Activated CD4-positive, alpha-beta T cell treated with anti-CD3 and anti-CD28 coated beads, Interleukin-2, amount 50 U/mL, for 48 hours (primary cell): ENCODE data around the gene CNGB1.
"Not testable (repeated sequence)": the region's sequence is repeated elsewhere in the genome, so short reads cannot be mapped to it uniquely, and the experiment has no call there.

Experiments used
- DNase-seq, 2 experiments: peaks; one replicate each; pipeline ENCODE4 v3.0.0-alpha.2; 2020

The CNGB1 gene

DNA sequence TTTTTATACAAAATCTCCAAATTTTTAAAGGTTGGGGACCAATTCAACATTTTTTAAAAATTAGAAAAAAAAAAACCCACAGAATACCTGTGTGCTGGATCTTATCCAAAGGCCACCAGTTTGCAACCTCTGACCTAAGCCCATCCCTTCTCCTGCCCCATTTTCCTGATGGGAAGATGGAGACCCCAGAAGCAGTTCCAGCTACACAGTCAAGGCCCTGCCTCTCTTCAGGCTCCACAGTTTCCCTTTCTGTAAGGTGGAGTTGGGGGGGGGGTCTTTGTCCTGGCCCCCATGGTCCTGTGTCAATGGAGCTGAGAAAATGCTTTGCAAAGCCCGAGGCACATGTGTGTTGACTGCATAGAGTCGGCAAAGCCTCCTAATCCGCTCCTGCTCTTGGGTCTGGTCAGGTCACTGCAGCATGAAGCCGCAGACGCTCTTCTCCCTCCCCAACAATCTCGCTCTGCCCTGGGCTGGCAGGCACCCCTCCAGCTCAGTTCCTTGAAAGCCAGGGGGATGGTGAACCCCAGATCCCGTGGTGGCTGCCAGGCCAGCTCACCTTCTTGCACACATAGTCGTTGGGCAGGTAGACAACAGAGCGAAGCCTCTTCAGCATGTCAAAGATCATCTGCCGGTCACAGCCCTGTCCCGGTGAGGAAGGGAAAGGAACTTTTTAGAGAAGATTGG lies 70.0 kb downstream of the CNGB1 start:
- DNase-seq, result no peak

DNA sequence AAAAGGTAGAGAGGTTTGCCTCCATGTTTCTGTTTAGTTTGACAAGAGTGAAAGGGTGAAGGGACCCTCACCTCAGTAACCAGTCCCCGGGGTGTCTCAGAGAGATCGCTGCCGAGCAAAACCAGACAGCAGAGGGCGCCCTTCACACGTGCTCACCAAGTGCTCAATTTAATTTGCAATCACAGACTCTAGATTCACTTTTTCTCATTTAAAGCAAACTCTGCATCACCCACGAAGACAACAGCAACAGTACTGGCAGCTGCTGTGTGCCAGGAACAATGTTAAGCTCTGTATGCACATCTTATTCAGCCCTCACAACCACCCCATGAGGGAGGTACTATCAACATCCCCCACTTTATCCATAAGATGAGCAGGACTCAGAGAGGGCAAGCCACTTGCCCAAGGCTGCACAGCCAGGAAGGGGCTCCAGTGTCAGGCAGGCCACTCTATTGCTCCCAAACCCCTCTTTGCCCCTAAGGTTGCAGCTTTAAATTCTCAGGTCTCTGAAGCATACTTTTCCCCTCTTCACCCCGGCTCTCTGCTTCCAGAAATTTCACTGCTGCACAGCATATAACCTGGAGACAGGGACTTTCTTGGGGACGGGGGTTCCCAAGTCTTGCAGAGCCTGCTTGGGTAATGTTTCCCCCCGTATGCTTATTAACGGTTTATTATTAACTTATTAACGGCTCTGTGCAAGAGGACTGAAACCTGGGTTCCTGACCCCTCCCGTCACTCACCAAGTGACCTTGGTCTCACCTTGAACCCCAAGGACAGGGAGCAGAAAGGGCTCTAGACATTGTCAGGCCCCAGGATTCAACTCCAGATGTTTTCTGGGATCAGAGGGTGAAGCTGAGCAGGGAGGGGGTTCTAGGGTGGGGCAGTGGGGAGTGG lies 70.9 kb downstream of the CNGB1 start:
- DNase-seq, result peak; percentile 80 to 83

DNA sequence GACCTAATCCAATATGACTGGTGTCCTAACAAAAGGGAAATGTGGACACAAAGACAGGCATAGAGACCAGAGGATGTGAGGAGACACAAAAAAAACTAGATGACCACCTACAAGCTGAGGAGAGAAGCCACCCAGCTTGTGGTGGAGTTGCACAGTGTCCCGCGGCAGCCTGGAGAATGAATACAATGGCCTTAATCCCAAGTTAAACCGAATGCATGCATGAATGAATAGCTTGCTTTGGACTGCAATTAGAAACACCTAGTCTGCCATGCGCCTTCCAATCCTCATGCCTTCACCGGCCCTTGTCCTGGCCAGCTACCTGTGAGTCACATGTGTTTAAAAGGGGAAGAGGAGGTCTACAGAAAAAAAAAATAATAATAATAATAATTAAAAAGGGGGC lies 72.0 kb downstream of the CNGB1 start:
- no peak for DNase-seq

DNA sequence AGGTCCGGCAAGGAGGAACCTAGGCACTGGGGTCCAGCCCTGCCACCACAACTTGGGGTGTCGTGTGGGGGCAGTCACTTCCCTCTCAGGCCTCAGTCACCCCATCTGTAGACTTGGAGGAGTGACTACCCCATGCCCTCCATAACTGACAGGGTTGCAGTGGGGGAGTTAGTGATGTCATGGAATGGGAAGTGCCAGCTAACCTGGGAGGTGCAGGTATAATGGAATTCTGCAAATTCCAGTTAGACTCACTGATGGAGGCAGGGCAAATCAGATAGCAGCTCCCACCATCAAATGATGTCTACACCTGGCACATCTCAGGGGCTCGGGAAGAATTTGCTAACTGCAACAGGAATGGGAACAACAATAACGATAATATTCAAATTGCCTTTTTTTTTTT lies 72.9 kb downstream of the CNGB1 start:
- DNase-seq, result no peak

DNA sequence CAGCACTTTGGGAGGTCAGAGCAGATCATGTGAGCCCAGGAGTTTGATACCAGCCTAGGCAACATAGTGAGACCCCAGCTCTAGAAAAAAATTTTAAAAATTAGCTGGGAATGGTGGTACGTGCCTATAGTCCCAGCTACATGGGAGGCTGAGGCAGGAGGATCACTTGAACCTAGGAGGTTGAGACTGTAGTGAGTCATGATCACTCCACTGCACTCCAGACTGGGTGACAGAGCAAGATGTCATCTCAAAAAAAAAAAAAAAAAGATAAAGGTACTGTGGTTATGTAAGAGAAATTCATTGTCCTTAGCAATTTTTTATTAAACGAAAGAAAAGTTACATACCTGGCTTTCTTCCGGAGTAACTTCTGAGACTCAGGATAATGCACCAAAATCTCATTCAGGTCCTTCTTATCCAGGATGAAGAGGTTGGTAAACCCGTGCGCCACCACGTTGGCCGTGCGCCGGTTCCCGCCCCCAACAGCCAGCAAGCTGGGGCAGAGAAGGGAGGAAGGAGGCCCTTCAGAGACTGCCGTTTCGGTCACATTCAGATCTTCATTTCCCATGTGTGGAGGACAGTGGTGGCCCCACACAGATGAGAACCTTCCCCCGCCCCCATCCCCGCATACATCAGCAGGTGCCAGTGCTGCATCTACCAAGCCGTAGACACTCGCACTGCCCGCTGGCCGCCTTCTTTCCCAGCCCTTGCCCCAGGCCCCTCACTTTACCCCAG lies 73.7 kb downstream of the CNGB1 start:
- DNase-seq, result no peak

DNA sequence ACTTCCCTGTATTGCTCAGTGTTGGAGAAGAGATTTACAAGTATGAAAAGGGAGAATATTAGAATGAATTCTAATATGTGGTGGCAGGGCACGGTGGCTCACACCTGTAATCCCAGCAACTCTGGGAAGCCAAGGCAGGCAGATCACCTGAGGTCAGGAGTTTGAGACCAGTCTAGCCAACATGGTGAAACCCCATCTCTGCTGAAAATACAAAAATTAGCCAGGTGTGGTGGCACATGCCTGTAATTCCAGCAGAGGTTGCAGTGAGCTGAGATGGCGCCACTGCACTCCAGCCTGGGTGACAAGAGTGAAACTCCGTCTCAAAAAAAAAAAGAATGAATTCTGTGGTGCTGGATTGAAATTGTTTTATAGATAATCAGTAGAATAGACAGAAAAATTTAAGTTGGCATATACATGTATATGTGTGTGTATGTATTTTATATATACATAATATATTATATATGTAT lies 75.8 kb downstream of the CNGB1 start:
- not testable (repeated sequence) for DNase-seq

DNA sequence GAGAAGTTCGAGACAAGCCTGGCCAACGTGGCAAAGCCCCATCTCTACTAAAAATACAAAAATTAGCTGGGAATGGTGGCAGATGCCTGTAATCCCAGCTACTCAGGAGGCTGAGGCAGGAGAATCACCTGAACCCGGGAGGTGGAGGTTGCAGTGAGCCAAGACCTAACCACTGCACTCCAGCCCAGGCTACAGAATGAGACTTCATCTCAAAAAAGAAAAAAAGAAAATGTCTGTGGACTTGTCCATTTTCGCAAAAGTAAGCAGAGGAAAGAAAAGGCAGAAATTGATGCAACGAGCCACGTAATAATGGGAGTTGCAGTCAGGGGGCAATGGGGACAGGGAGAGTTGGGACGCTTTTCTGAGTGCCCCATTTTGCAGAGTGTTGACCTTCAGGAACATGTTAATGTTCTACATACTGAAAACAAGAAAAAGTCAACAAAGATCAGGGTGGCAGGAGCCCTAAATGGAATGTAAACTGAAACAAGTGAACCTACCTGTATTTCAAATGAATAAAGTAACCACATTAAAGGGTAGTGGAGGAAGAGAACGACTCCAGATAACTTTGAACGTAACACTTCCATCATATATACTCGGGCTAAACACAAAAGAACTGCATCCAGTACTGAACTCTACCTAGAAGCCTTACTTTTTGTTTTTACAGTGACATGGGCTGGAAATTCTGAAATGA lies 76.4 kb downstream of the CNGB1 start:
- no peak for DNase-seq

DNA sequence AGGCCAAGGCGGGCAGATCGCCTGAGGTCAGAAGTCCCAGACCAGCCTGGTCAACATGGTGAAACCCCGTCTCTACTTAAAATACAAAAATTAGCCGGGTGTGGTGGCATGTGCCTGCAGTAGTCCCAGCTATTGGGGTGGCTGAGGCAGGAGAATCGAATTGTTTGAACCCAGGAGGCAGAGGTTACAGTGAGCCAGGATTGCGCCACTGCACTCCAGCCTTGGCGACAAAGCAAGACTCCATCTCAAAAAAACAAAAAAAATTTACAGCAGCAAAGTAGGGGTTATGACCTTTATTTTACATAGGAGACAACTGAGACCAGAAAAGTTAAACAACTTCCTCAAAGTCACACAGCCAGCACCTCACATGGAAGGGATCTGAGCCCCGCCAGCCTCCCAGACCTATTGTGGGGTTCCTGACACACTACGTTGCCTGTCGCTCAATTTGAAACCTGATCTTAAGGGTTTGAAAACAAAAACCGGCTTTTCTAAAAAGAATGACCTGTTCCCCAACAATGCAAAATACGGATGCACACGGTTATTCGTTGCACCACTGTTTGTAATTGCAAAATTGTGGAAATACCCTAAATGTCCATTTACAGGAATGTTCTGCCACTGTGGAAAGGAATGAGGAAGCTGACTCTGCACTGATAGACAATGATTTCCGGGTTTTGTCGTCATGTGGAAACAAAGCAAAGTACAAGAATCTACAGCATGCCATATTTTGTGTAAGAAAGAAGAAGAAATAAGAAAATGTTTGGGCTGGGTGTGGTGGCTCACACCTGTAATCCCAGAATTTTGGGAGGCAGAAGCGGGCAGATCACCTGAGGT lies 77.2 kb downstream of the CNGB1 start:
- DNase-seq, result no peak

DNA sequence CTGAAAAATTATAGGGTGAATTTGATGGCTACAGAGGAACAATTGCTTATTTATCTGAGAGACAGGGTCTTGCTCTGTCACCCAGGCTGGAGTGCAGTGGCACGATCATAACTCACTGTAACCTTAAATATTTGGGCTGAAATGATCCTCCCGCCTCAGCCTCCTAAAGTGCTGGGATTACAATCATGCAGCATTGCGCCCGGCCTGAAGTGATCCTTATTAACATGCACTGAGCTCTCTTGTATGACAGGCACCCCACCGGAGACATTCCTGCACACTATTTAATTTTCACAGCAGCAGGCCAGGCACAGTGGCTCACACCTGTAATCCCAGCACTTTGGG lies 77.7 kb downstream of the CNGB1 start:
- no peak for DNase-seq

DNA sequence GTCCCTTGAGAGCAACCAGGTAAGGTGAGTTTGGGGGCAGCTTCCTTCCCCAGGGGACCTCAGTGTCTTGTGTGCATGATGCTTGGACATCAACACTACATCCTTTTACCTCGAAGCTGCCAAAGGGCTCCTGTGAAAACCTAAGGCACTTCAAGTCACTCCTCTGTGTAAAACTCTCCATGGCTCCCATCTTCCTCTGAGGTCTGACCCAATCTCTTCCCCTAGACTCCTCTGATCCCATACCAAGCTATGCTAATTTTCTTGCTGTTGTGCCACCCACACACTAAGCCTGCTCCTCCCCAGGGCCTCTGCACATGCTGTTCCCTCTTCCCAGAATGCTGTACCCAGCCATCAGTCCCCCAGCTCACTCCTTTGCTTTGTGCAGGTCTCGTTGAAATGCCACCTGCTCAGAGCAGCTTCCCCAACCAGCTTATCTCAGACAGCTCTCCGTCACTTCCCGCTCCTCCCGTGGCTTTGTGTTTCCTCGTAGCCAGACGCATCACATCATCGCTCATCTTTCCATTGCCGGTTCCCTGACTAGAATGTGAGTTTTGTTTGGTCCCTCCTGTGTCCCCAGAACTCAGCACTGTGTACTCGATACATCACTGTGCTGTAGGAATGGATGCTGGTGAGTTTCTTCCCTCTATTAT lies 78.4 kb downstream of the CNGB1 start:
- no peak for DNase-seq

DNA sequence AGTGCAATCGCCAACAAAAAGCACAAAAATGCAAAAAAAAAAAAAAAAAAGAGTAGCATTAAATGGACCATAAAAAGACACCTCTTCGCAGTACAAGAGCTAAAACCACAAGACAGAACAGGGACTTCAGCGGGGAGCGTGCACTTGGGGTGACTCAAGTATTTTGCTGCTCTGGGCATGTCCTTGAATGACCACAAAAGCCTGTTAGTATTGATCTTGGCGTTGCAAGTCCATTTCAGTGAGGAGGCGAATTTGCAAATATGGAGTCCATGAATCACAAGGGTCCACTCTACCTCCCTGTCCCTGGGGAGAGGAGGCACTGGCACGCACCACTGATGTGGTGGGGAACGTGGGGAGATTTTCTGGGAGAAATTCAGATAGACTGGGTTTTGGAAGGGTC lies 78.9 kb downstream of the CNGB1 start:
- DNase-seq, result no peak

DNA sequence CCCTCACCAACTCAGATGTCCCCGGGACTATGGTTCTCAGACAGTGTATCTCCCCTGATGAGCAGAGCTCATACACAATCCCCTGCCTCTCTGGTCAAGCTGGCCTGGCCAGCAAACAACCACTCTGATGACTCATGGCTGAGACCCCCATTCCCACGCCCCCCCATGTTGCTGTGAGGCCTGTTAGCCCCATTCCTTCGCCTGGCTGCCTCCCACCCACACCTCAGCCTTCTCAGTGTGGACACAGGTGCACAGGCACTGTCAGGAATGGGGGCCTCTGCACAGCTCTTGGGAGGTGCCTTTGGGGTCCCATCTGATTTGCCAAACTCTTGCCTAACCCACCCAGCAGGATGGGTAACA lies 80.2 kb downstream of the CNGB1 start:
- DNase-seq, result no peak

DNA sequence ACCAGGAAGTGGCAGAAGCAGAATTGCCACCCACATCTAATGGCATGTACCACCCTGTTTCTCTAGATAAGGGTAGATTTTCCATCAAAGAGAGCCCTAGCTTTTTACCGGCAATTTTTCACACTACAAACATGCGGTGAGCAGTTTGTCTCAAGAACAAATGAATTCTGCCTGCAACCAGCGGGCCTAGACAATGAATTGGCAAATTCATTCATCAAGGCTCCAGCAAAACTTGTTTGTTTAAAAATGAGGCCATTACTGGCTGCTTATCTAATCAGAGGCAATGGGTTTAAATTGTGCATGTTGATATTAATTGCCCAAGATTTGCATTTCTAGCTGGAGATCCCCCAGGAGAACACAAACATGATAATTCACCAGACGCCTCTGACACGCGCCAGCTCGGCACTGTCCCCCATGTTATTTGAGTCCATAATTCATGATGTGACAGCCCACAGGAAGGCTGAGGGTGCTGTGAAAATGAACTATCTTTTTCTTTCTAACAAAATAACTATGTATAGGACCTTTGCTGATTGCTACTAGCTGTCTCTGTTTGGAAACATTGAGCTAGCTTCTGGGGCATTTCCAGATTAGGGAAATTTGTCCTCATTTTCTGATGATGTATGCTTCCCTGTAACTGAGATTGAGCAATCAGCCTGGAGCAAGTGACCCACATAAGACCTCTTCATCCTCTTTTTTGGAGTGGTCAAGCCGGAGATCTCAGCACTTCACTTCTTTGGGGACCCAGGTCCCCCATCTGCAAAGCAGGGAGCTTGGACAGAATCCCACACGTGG lies 80.8 kb downstream of the CNGB1 start:
- no peak for DNase-seq

DNA sequence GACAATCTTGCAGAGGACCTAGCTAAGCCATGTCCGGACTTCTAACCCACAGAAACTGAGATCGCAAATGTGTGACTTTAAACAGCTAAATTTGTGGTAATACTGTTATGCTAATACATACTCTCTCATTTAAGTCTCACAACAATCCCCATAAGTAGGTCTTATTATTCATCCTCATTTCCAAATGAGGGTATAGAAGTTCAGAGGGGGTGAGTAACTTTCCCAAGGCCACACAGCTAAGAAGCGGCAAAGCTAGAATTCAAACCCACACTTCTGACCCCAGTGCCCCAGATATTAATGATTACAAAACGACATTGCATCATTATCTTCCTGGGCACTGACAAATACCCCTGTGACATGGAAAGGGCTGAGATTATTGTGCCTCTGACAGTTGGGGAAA lies 81.4 kb downstream of the CNGB1 start:
- no peak for DNase-seq

DNA sequence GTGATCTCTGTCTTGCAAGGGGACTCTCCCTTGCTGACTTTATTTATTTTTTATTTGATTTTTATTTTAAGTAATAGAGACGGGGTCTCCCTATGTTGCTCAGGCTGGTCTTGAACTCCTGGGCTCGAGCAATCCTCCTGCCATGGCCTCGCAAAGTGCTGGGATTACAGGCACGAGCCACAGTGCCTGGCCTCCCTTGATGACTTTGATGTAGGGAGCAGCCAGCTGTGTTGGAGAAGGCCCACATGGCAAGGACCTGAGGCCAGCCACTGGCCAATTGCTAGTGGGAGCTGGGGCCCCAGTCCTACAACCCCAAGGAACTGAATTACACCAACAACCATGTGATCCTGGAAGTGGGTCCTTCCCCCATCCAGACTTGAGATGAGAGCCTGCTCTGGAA lies 81.8 kb downstream of the CNGB1 start:
- no peak for DNase-seq

DNA sequence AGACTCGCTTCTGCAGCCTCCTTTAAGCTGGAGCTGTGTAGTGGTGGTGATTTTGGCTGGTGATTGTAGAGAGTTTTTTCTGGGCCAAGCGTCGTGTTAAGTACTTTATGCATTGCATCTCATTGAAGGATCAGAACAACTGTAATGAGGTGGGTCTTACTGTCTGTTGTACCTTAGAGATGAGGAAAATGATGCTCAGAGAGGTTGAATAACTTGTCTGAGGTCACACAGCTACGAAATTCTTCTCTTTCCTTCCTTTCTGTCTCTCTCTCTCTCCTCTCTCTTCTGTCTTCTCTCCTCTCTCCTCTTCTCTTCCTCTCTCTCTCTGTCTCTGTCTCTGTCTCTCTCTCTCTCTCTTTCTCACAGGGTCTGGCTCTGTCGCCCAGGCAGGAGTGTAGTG lies 82.8 kb downstream of the CNGB1 start:
- DNase-seq, result no peak

DNA sequence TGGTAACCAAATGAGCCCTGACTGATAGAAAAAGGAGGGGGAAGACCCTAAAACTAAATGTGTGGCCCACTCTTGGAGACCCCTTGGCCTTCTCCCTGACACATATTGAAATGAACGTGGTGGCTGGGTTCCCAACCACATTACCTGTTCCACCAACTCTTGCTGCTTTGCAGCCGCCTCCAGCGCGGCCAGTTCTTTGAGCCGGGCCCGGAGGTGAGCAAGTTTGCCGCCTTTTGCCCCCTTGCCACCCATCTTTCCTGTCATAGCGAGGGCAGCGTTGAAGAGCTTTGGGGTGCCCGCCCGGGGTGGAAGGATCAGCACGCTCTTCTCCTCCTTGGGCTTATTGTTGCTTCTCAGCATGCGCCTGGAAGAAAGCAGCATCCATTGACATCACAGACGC lies 83.2 kb downstream of the CNGB1 start:
- no peak for DNase-seq

DNA sequence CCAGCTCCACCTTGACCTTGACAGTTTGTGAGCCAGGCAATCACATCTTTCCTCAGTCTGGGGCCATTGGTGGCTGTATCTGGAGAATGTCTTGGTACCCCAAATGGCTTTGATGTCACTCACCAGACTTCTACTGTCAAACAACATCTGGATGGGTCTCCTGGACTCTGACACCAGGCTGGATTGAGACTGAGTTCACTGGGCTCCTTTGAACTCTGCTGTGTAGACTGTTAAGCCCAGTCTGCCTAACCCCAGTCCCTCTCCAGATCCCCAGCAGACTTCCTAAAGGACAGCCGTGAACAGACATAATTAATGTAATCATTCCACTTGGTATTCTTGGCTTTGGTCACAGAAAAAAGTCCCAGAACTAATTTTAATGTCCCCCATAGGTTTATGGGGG lies 84.5 kb downstream of the CNGB1 start:
- no peak for DNase-seq

DNA sequence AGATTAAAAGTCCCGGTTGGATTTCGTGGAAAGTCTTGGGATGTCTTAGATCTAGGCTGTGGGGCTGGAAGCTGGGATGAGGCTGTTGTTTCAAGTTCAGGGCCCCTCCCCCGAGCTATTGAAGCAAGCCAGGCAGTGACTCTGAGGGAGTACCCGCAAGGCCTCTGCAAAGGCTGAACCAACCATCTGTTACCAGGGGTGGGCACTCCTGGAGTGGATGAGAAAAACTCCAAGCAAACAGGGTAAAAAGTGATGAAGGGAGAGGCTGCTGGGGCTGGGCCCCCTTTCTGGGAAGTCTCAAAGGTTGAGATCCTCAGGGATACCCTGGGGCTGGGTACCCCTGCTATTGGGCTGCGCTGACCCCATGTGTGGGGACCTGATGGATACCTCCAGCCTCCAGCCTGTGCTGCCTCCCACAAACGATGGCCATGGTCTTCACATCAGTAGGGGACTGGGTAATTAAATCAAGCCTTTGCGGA lies 86.2 kb downstream of the CNGB1 start:
- no peak for DNase-seq

DNA sequence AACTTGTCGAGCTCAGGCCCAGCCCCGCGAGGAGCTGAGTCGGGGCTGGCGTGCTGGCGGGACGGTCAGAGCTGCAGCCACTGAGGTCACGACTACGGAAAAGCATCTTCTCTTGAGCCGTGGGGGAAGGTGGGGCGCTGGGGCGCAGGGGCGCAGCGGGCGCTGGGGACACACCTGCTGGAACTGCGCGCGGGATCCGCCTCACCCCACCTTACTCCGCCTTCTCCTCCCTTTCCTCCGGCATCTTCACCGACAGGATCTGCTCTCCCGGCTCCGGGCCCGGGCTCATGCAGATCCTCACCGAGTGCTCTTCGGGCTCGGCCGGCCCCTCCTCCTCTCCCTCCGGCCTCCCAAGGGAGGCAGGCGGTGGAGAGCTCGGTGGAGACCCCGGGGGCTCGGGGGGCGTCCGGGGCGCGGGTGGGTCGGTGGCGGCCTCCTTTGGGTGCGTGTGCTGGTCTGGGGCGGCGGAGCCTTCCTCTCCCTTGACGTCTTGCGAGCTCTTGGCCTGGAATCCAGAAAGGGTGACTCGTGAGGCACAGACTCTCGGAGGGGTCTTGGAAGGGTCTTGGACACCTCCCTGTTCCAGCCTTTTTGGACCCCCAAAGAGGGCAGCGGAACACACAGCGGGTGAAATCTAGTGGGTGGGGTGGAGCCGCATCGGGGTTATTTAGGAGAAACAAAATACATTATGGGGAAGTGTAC lies 86.8 kb downstream of the CNGB1 start:
- no peak for DNase-seq
